ENCODE data around the gene TICAM1. TPM values are rescaled to one million over a fixed set of nuclear protein-coding genes. Genes with fewer than 3 reads are reported as not detected.

TICAM1 gene
- total and polyA plus RNA-seq, 10 of the 15 experiments (the other 5 are each of a cell fraction or from before 2014, with no cell fraction given): 0.31 to 31.1 (median 5.3) TPM

DNA sequence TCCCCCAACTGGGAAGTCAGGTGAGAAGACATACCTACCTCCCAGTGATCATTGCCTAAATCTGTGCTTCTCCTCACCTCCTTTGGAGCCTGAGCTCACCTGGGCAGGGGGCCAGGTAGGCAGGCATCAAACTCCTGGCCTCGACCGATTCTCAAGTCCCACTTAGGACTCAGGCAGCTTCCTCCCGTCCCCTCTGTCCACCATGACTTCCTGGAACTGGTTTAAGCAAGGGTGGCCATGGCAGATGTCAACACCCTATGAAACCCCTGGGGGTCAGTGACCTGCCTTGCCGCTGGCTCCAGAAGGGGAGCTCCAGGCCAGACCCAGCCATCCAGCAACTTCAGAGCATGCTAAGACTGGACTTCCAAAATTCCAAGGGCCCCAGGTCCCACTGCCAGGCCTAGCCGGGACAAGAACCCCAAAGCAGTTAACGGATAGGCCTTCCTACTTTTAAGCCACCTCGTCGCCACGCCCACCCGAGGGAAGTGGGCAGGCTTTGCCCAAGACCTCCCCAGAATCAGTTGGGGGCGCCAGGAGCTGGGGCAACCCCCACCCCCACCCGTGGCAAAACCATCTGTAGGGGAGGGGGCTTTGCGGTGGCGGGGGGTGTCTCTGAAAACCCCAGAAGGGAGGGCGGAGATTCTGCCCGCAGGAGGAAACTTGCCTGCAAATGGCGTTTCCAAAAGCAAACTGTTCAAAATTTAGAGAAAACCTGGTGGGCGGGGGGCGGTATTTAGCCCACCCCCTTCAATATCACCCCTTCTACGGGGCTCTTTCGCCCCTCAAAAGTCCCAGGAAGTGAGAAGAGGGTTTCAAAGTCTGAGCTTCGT, 35.3 kb upstream of the TICAM1 start:
- Histone ChIP-seq H3K4me2 (ENCODE audit: control insufficient read depth, insufficient read depth) (peak overlapping the region; percentile 96), H3K79me2 (ENCODE audit: control insufficient read depth, insufficient read depth, low read length) (peaks cover 22% of the 10 kb centered on the region), H3K4me1 (ENCODE audit: control insufficient read depth, insufficient read depth, low read length) (peaks cover 20% of the 10 kb centered on the region), H3K4me3 (peak overlapping the region; percentile 98), H3K36me3 (ENCODE audit: control insufficient read depth in 2 of 2, insufficient read depth in 2 of 2, low read length in 1 of 2) (peaks cover 0 to 4% of the 10 kb centered on the region in 2 experiments; a peak in 2 of 4 replicates), H4K20me1 (ENCODE audit: control insufficient read depth, insufficient read depth) (no peaks in the 10 kb centered on the region), H3K27ac (ENCODE audit: control insufficient read depth, insufficient read depth) (peak overlapping the region; percentile 85), H3K27me3 (replicated peaks in 1 of 2; ENCODE audit: control insufficient read depth in 2 of 2, insufficient read depth in 2 of 2, low read length in 1 of 2) (no peaks in the 10 kb centered on the region), H2AFZ (ENCODE audit: control insufficient read depth, low read depth, low read length) (peak overlapping the region; percentile 41), H3K9ac (ENCODE audit: control insufficient read depth, insufficient read depth, low read length) (peak overlapping the region; percentile 89), H3K9me3 (replicated peaks; ENCODE audit: control insufficient read depth, insufficient read depth, low read length) (no peaks in the 10 kb centered on the region)
- in situ Hi-C loops (cut with MboI) (no loop called here), intact Hi-C loops (cut with micrococcal nuclease; ENCODE audit: unreplicated experiment) (loop anchor here (10.0 kb wide), 1 partner anchor 98 kb away; the partner anchor contains the start of gene KDM4B)
- SMC1A ChIA-PET (ENCODE audit: uncharacterized antibody, unreplicated experiment): interaction anchor here (0.6 to 6.7 kb wide), 6 partner anchors 15 to 61 kb away, joined by 3 to 35 read pairs (median 8); no protein-coding TSS in a partner anchor
- no peak for DNase-seq (ENCODE audit: low read depth, low spot score)
- POLR2A ChIA-PET: interaction anchor here (0.6 to 3.3 kb wide), 10 partner anchors 24 to 700 kb away, joined by 3 to 19 read pairs (median 4); partner anchors contain the start of genes ARRDC5, KDM4B and TICAM1
- peak; percentile 43 for ATAC-seq
- BruUV-seq (replicated peaks): TSS peak; percentile 86
- WGBS (ENCODE audit: insufficient coverage, insufficient replicate concordance, low lambda C conversion rate, missing lambda C conversion rate): under 1% methylated on average over 22 of the region's 22 CpGs
- RAD21 ChIA-PET (ENCODE audit: unreplicated experiment): interaction anchor here (0.6 to 8.5 kb wide), 9 partner anchors 22 to 165 kb away, joined by 3 to 79 read pairs (median 3); partner anchors contain the start of genes KDM4B and TICAM1
- no peak for FAIRE-seq
- CTCF ChIA-PET: interaction anchor here (0.6 to 11.0 kb wide), 10 partner anchors 15 to 165 kb away, joined by 3 to 171 read pairs (median 4); partner anchors contain the start of gene FEM1A
- TF ChIP-seq PKNOX1 (IDR thresholded peaks at IDR 0.05) (peak; percentile 15; the same call in 1 of the 2 replicates), NFYA (IDR thresholded peaks at IDR 0.05; ENCODE audit: borderline replicate concordance, low read depth, low read length) (no peak), YY1 (IDR thresholded peaks at IDR 0.05; ENCODE audit: low read depth, low read length) (0 out of 2 replicates have a peak, but pooled peaks have one; percentile 26), KAT2A (conservative IDR thresholded peaks at IDR 0.05; ENCODE audit: control insufficient read depth, low read depth, low read length) (no peak), NKRF (conservative IDR thresholded peaks at IDR 0.05) (peak; percentile 37; the same call in 1 of the 2 replicates), MTA2 (IDR thresholded peaks at IDR 0.05; ENCODE audit: low read depth) (peak; percentile 35; the same call in 1 of the 2 replicates), CHD2 (IDR thresholded peaks at IDR 0.05; ENCODE audit: borderline replicate concordance, low read depth, low read length) (no peak), ZNF274 (IDR thresholded peaks at IDR 0.05; ENCODE audit: insufficient read depth, insufficient read length) (no peak), EP300 (IDR thresholded peaks at IDR 0.05; ENCODE audit: borderline replicate concordance in 1 of 2, control insufficient read depth in 1 of 2, low read depth in 2 of 2, low read length in 2 of 2) (no peak), PAX5 (IDR thresholded peaks at IDR 0.05; ENCODE audit: borderline replicate concordance, low read depth, low read length) (no peak)
- TF ChIP-seq, protein P1, sequence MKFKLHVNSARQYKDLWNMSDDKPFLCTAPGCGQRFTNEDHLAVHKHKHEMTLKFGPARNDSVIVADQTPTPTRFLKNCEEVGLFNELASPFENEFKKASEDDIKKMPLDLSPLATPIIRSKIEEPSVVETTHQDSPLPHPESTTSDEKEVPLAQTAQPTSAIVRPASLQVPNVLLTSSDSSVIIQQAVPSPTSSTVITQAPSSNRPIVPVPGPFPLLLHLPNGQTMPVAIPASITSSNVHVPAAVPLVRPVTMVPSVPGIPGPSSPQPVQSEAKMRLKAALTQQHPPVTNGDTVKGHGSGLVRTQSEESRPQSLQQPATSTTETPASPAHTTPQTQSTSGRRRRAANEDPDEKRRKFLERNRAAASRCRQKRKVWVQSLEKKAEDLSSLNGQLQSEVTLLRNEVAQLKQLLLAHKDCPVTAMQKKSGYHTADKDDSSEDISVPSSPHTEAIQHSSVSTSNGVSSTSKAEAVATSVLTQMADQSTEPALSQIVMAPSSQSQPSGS (IDR thresholded peaks at IDR 0.05; ENCODE audit: low read length): no peak
- TF ChIP-seq, protein P2, sequence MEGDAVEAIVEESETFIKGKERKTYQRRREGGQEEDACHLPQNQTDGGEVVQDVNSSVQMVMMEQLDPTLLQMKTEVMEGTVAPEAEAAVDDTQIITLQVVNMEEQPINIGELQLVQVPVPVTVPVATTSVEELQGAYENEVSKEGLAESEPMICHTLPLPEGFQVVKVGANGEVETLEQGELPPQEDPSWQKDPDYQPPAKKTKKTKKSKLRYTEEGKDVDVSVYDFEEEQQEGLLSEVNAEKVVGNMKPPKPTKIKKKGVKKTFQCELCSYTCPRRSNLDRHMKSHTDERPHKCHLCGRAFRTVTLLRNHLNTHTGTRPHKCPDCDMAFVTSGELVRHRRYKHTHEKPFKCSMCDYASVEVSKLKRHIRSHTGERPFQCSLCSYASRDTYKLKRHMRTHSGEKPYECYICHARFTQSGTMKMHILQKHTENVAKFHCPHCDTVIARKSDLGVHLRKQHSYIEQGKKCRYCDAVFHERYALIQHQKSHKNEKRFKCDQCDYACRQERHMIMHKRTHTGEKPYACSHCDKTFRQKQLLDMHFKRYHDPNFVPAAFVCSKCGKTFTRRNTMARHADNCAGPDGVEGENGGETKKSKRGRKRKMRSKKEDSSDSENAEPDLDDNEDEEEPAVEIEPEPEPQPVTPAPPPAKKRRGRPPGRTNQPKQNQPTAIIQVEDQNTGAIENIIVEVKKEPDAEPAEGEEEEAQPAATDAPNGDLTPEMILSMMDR (IDR thresholded peaks at IDR 0.05 in 2 of 3, conservative IDR thresholded peaks at IDR 0.05 in 1 of 3; ENCODE audit: control insufficient read depth in 2 of 3, extremely low read depth in 1 of 3, insufficient read depth in 1 of 3, low read depth in 3 of 3, low read length in 3 of 3): peak in 2 of 3 experiments; percentile 4 to 11; a peak in 1 of 6 replicates
